ENCODE measurements around the gene XXYLT1.

Gene XXYLT1

GRCh38 chr3:195149292-195150030, 121.5 kb downstream of the XXYLT1 start:
- peak overlapping the region in 9 of 11 experiments; percentile 66 to 89 (median 75); a peak in 16 of 22 replicates for H3K27ac ChIP-seq

DNA sequence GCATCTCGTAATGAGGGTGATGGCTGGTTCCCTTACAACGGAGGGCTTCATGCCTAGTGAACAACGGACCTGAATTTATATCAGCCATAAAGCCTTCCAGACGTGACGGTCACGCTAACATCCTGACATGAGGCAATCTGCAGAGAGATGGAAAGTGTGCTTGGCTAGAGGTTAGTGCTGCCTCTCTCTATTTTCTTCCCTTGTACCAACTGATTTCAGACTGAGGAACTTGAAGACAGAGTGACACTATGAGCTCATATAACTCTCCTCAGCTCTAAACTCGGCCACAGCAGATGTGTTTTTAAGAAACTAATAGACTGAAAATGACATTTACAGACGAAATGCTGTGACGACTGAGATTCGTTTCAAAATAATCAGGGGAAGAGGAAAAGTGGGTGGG, 122.4 kb downstream of the XXYLT1 start:
- peak in 4 of 11 experiments; percentile 21 to 84 (median 41); a peak in 4 of 22 replicates for TF ChIP-seq Cebpa-rat (IDR thresholded peaks at IDR 0.05)
- peak overlapping the region; percentile 83 to 96 (median 88) for H3K4me2 ChIP-seq
- H3K9ac ChIP-seq, result peak overlapping the region in 8 of 11 experiments; percentile 38 to 77 (median 64); a peak in 14 of 22 replicates
- H3K9me3 ChIP-seq (replicated peaks in 1 of 11), result no peaks in the 10 kb centered on the region
- peak overlapping the region in 6 of 10 experiments; percentile 3 to 42 (median 14); a peak in 6 of 20 replicates for H3K4me3 ChIP-seq
- H3K27me3 ChIP-seq, result no peaks in the 10 kb centered on the region
- H3K36me3 ChIP-seq, result no peaks in the 10 kb centered on the region; a peak in 1 of 22 replicates
- H3K4me1 ChIP-seq, result peaks cover 60 to 97% (median 89%) of the 10 kb centered on the region in 10 experiments
- H4K20me1 ChIP-seq, result peaks cover 0 to 7% (median 0%) of the 10 kb centered on the region in 11 experiments; a peak in 2 of 22 replicates
- peak overlapping the region in 8 of 11 experiments; percentile 42 to 89 (median 78); a peak in 15 of 22 replicates for H3K27ac ChIP-seq

More at GRCh38 chr3:195149292-195150030, 121.5 kb downstream of the XXYLT1 start:
- H3K36me3 ChIP-seq, result no peaks in the 10 kb centered on the region
- no peaks in the 10 kb centered on the region for H3K9me3 ChIP-seq (replicated peaks in 1 of 11)
- H3K4me3 ChIP-seq, result peak overlapping the region in 8 of 10 experiments; percentile 39 to 59 (median 50); a peak in 13 of 20 replicates
- H3K27me3 ChIP-seq, result no peaks in the 10 kb centered on the region
- peak overlapping the region in 8 of 11 experiments; percentile 63 to 77 (median 70); a peak in 17 of 22 replicates for H3K9ac ChIP-seq
- peaks cover 0 to 7% (median 0%) of the 10 kb centered on the region in 11 experiments; a peak in 2 of 22 replicates for H4K20me1 ChIP-seq
- TF ChIP-seq Cebpa-rat (IDR thresholded peaks at IDR 0.05), result no peak
- H3K4me1 ChIP-seq, result peaks cover 69 to 100% (median 94%) of the 10 kb centered on the region in 10 experiments
- H3K4me2 ChIP-seq, result peak overlapping the region; percentile 83 to 96 (median 88)

- peak overlapping the region; percentile 83 to 96 (median 88) for H3K4me2 ChIP-seq
- H3K27ac ChIP-seq, result peak overlapping the region in 9 of 11 experiments; percentile 36 to 89 (median 75); a peak in 15 of 22 replicates
- H3K36me3 ChIP-seq, result peaks cover 0 to under 1% (median 0%) of the 10 kb centered on the region in 11 experiments; a peak in 1 of 22 replicates
- peaks cover 51 to 88% (median 80%) of the 10 kb centered on the region in 10 experiments for H3K4me1 ChIP-seq
- H4K20me1 ChIP-seq, result peaks cover 0 to 7% (median 0%) of the 10 kb centered on the region in 11 experiments; a peak in 2 of 22 replicates
- TF ChIP-seq Cebpa-rat (IDR thresholded peaks at IDR 0.05), result no peak
- H3K4me3 ChIP-seq, result peak overlapping the region in 7 of 10 experiments; percentile 7 to 42 (median 24); a peak in 12 of 20 replicates
- H3K27me3 ChIP-seq, result no peaks in the 10 kb centered on the region
- H3K9me3 ChIP-seq (replicated peaks in 1 of 11), result no peaks in the 10 kb centered on the region; a peak in 1 of 22 replicates
- H3K9ac ChIP-seq, result peak overlapping the region in 8 of 11 experiments; percentile 38 to 77 (median 64); a peak in 13 of 22 replicates
Measured at GRCh38 chr3:195147649-195148080, 123.3 kb downstream of the XXYLT1 start.

DNA sequence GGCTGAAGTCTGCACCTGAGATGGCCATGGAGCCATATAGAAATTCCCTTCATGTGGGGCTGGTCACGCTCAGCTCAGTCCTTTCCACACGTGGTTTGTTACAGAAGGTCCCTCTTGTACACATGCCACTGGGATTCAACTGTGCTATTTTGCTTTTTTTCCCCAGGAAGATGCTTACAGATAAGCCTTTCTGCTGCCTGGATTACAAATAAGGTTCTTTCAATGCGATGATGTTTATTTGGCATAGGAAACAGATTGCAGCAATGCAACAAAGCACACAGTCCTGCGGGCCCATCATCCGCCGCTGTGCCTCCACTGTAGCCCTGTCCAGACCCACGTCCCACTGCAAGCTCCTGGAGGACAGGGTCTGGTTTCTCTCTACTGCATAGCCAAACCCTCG, 124.8 kb downstream of the XXYLT1 start:
- Histone ChIP-seq H3K9me3 (replicated peaks in 1 of 11) (peaks cover 5 to 14% (median 8%) of the 10 kb centered on the region in 11 experiments; a peak in 21 of 22 replicates), H3K4me2 (peak overlapping the region in 7 of 11 experiments; percentile 20 to 93 (median 87); a peak in 10 of 22 replicates), H4K20me1 (peaks cover 0 to 7% (median 0%) of the 10 kb centered on the region in 11 experiments; a peak in 2 of 22 replicates), H3K4me3 (no peak overlapping the region), H3K36me3 (peaks cover 0 to 16% (median 7%) of the 10 kb centered on the region in 11 experiments; a peak in 9 of 22 replicates), H3K27me3 (no peaks in the 10 kb centered on the region), H3K27ac (peak overlapping the region in 2 of 11 experiments; percentile 9 to 82; a peak in 1 of 22 replicates), H3K9ac (no peak overlapping the region), H3K4me1 (peaks cover 42 to 72% (median 66%) of the 10 kb centered on the region in 10 experiments)
- no peak for TF ChIP-seq Cebpa-rat (IDR thresholded peaks at IDR 0.05)

GRCh38 chr3:195145579-195145978, 125.4 kb downstream of the XXYLT1 start:
- Histone ChIP-seq H3K4me2 (peak overlapping the region in 6 of 11 experiments; percentile 3 to 93 (median 88); a peak in 3 of 22 replicates), H3K27me3 (no peaks in the 10 kb centered on the region), H3K9ac (no peak overlapping the region), H3K4me3 (no peak overlapping the region), H4K20me1 (peaks cover 0 to 7% (median 0%) of the 10 kb centered on the region in 11 experiments; a peak in 2 of 22 replicates), H3K27ac (0 out of 22 replicates have a peak overlapping the region, but pooled peaks of 1 of the 11 experiments have one; percentile 9), H3K9me3 (replicated peaks in 1 of 11) (peaks cover 11 to 20% (median 14%) of the 10 kb centered on the region in 11 experiments), H3K4me1 (peaks cover 36 to 67% (median 60%) of the 10 kb centered on the region in 10 experiments), H3K36me3 (peaks cover 0 to 21% (median 13%) of the 10 kb centered on the region in 11 experiments; a peak in 14 of 22 replicates)
- no peak for TF ChIP-seq Cebpa-rat (IDR thresholded peaks at IDR 0.05)

DNA sequence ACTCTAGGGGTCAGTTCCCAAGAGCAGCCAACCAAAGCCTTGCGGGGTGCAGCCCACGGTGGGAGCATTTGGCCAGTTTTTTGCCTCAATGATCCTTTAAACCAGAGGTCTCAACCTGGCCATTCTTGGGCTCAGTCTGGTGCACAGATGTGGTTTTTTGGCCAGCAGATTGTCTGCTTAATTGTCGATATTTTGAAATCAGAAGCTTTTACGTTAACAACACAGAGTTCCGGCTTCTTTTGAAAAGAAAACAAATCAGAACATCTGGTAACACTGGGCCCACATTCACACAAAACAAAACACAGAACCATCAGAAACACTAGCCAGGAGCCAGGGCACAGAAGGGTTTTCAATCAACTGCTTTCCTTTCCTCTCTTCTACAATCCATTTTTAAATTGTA, 127.7 kb downstream of the XXYLT1 start:
- Histone ChIP-seq H3K27ac (no peak overlapping the region), H3K9me3 (replicated peaks in 1 of 11) (peaks cover 15 to 25% (median 20%) of the 10 kb centered on the region in 11 experiments), H4K20me1 (peaks cover 0 to 7% (median 0%) of the 10 kb centered on the region in 11 experiments; a peak in 2 of 22 replicates)

DNA sequence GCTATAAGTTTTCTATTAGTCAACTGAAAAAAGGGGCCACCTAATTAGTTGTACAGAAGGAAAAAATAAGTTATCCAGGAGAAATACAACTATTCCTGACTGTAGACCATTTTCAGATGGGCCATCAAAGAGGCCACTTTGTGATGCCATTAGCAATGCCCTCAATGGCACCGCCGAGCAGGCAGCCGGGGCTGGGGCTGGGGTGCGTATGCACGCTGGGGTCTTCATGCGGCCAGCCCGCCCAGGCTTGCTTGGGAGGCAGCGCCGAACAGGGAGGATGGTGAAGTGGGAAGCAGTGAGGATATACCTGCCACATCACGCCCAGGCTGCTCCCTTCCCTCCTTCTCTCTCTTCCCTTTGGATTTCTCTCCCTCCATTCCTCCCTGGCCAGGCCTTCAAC, 128.4 kb downstream of the XXYLT1 start:
- TF ChIP-seq Cebpa-rat (IDR thresholded peaks at IDR 0.05), result no peak
- peaks cover 0 to 7% (median 0%) of the 10 kb centered on the region in 11 experiments; a peak in 2 of 22 replicates for H4K20me1 ChIP-seq
- H3K4me2 ChIP-seq, result no peak overlapping the region
- no peak overlapping the region for H3K4me3 ChIP-seq
- H3K27ac ChIP-seq, result no peak overlapping the region
- peaks cover 17 to 58% (median 46%) of the 10 kb centered on the region in 10 experiments for H3K4me1 ChIP-seq
- H3K36me3 ChIP-seq, result peaks cover 0 to 25% (median 18%) of the 10 kb centered on the region in 11 experiments; a peak in 14 of 22 replicates
- H3K27me3 ChIP-seq, result no peaks in the 10 kb centered on the region
- no peak overlapping the region for H3K9ac ChIP-seq
- H3K9me3 ChIP-seq (replicated peaks in 1 of 11), result peaks cover 15 to 25% (median 20%) of the 10 kb centered on the region in 11 experiments

More for the DNA sequence above, 127.7 kb downstream of the XXYLT1 start:
- H3K27me3 ChIP-seq, result no peaks in the 10 kb centered on the region
- peaks cover 0 to 25% (median 18%) of the 10 kb centered on the region in 11 experiments; a peak in 14 of 22 replicates for H3K36me3 ChIP-seq
- H3K4me3 ChIP-seq, result no peak overlapping the region
- no peak for TF ChIP-seq Cebpa-rat (IDR thresholded peaks at IDR 0.05)
- peaks cover 24 to 61% (median 52%) of the 10 kb centered on the region in 10 experiments for H3K4me1 ChIP-seq
- H3K9ac ChIP-seq, result no peak overlapping the region
- no peak overlapping the region for H3K4me2 ChIP-seq

All from BLaER1 treated with 17β-estradiol and CSF1 and Interleukin-3, amounts not matched to agents 10 nM and 100 nM (cell line).